WTC11 (cell line): Measurements from ENCODE around the gene TBX4. TPM values are rescaled to one million over a fixed set of nuclear protein-coding genes. Genes with fewer than 3 reads are reported as not detected.

Experiments used
- ATAC-seq: fragments of 200-7000 bp; cut with Tn5 transposase; 2 replicates; pipeline ENCODE4 v1.10.0; 2021; ENCODE audit warnings: mild to moderate bottlenecking, moderate library complexity
- CTCF ChIA-PET: fragments of 300-600 bp; sonication (Branson Sonifier 250); formaldehyde crosslinking; loops from one replicate; lab custom pipeline; 2021; ENCODE audit warnings: antibody characterized with exemption; lab: Charles Lee
- POLR2A ChIA-PET: fragments of 350-600 bp; sonication (Branson Sonifier 250); formaldehyde crosslinking; loops from one replicate; lab custom pipeline; 2021; ENCODE audit warnings: antibody characterized with exemption; lab: Charles Lee
- DNase-seq: peaks from one replicate; pipeline ENCODE4 v3.0.0; 2021; ENCODE audit warnings: low spot score
- H3K27ac Mint-ChIP-seq: 2 replicates; pipeline ENCODE4 v1.8.0; 2021; ENCODE audit warnings: mixed read lengths
- H3K27me3 Mint-ChIP-seq: 2 replicates; pipeline ENCODE4 v1.8.0; 2021; ENCODE audit warnings: low read depth, mild to moderate bottlenecking, moderate library complexity, mixed read lengths
- H3K36me3 Mint-ChIP-seq: 2 replicates; pipeline ENCODE4 v1.8.0; 2021; ENCODE audit warnings: mixed read lengths
- H3K4me1 Mint-ChIP-seq: 2 replicates; pipeline ENCODE4 v1.8.0; 2022; ENCODE audit warnings: mixed read lengths
- H3K4me3 Mint-ChIP-seq: 2 replicates; pipeline ENCODE4 v1.8.0; 2021; ENCODE audit warnings: mild to moderate bottlenecking, moderate library complexity, mixed read lengths
- H3K9me3 Mint-ChIP-seq: 2 replicates; pipeline ENCODE4 v1.8.0; 2021; ENCODE audit warnings: mixed read lengths
- FOXP1 ChIP-seq: sonication (generic); formaldehyde crosslinking; IDR thresholded peaks from 2 replicates; pipeline ENCODE4 v1.8.0; 2022; ENCODE audit warnings: missing genetic modification reagents, mild to moderate bottlenecking, moderate library complexity, borderline replicate concordance
- JAZF1 ChIP-seq: fragments of 250-450 bp; sonication (Bioruptor Pico); IDR thresholded peaks from 2 replicates; pipeline ENCODE4 v1.9.0; 2021; ENCODE audit warnings: moderate library complexity, mild to moderate bottlenecking, inconsistent platforms
- MYBL2 ChIP-seq: sonication (generic); formaldehyde crosslinking; IDR thresholded peaks from 2 replicates; pipeline ENCODE4 v1.8.1; 2023; ENCODE audit warnings: mild to moderate bottlenecking, moderate library complexity, missing genetic modification reagents
- NFATC4 ChIP-seq: fragments of 250-450 bp; sonication (Bioruptor Pico); IDR thresholded peaks from 2 replicates; pipeline ENCODE4 v1.9.0; 2021; ENCODE audit warnings: mild to moderate bottlenecking
- NR2C2 ChIP-seq: sonication (generic); formaldehyde crosslinking; IDR thresholded peaks from 2 replicates; pipeline ENCODE4 v1.8.0; 2022; ENCODE audit warnings: mild to moderate bottlenecking, missing genetic modification reagents
- SP1 ChIP-seq: sonication (generic); formaldehyde crosslinking; conservative IDR thresholded peaks from 2 replicates; pipeline ENCODE4 v1.8.1; 2022; ENCODE audit warnings: missing genetic modification reagents
- ZNF263 ChIP-seq: sonication (generic); formaldehyde crosslinking; IDR thresholded peaks from 2 replicates; pipeline ENCODE4 v1.8.1; 2022; ENCODE audit warnings: low read depth, mild to moderate bottlenecking, moderate library complexity, missing genetic modification reagents
- ZNF671 ChIP-seq: fragments of 250-450 bp; sonication (Bioruptor Pico); IDR thresholded peaks from 2 replicates; pipeline ENCODE4 v1.8.0; 2021; ENCODE audit warnings: mild to moderate bottlenecking
- total RNA-seq: library from RNA; stranded (reverse); gene quantifications from 3 replicates; pipeline ENCODE4 v1.2.3, GENCODE V29; 2021
- TF ChIP-seq, protein P1 (sequence below): fragments of 250-450 bp; sonication (Bioruptor Pico); conservative IDR thresholded peaks from 2 replicates; pipeline ENCODE4 v1.9.0; 2021; ENCODE audit warnings: mild to moderate bottlenecking
- TF ChIP-seq, protein P2 (sequence below): fragments of 250-450 bp; sonication (Bioruptor Pico); IDR thresholded peaks from 2 replicates; pipeline ENCODE4 v2.1.2; 2022; ENCODE audit warnings: mild to moderate bottlenecking, moderate library complexity
- TF ChIP-seq, protein P3 (sequence below): fragments of 250-450 bp; sonication (Bioruptor Pico); IDR thresholded peaks from 2 replicates; pipeline ENCODE4 v1.8.0; 2021; ENCODE audit warnings: mild to moderate bottlenecking
- TF ChIP-seq, protein P4 (sequence below): sonication (generic); formaldehyde crosslinking; IDR thresholded peaks from 2 replicates; pipeline ENCODE4 v1.8.1; 2022; ENCODE audit warnings: mild to moderate bottlenecking, moderate library complexity, missing genetic modification reagents
- TF ChIP-seq, protein P5 (sequence below): sonication (generic); formaldehyde crosslinking; IDR thresholded peaks from 2 replicates; pipeline ENCODE4 v1.8.1; 2023; ENCODE audit warnings: mild to moderate bottlenecking, missing genetic modification reagents, moderate library complexity
- TF ChIP-seq, protein P6 (sequence below): sonication (generic); formaldehyde crosslinking; IDR thresholded peaks from 2 replicates; pipeline ENCODE4 v1.8.1; 2022; ENCODE audit warnings: missing genetic modification reagents, borderline replicate concordance
- TF ChIP-seq, protein P7 (sequence below): sonication (generic); formaldehyde crosslinking; IDR thresholded peaks from 2 replicates; pipeline ENCODE4 v1.8.1; 2023; ENCODE audit warnings: mild to moderate bottlenecking, moderate library complexity, missing genetic modification reagents

Gene TBX4
- total RNA-seq, 1 experiment from 2014 or later: not detected

DNA sequence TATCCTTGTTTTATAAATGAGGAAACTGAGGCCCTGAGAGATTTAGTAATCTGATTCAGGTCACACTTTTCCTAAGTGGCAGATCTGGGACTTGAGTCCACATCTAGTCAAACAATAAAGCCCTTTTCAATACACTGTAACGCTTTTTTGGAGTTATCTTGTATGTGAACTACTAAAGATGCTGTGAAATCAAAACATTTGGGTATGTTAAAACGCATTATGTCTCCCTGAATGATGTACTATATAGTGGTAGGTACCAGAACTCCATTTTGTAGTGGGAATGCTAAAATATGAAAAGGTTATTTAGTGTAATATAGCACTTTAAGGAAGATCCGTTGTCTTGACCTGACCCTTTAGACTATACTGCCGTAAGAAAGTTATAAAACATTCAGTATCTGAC, 81.6 kb downstream of the TBX4 start (continued):
- TF ChIP-seq, protein P1, sequence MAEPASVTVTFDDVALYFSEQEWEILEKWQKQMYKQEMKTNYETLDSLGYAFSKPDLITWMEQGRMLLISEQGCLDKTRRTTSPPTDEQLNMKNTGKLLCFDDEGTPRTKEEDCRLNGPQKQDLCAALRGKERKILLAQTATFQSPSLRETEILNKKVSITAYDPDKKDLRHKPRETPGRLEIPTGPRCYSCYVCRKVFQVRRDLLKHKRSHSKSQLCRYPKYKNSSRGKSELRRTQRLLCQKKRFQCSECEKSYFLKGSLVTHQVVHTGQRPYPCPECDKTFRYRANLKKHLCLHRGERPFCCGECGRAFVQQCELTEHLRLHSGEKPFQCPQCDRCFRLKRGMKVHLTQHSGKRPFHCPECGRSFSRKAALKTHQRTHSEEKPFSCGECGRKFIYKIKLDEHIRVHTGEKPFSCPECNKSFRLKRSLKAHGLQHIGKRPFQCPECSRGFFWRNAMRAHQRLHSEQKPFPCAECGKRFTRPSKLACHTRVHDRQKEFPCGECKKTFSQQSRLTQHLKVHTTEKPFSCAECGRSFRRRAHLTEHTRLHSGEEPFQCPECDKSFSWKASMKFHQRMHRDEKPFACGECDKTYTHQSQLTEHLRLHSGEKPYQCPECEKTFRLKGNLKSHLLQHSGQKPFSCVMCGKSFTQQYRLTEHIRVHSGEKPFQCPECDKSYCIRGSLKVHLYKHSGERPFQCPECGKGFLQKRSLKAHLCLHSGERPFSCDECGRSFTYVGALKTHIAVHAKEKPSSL (CRISPR knock-in tag): no peak
- TF ChIP-seq MYBL2 (CRISPR knock-in tag): no peak
- TF ChIP-seq, all 79 proteins: peak for 0

DNA sequence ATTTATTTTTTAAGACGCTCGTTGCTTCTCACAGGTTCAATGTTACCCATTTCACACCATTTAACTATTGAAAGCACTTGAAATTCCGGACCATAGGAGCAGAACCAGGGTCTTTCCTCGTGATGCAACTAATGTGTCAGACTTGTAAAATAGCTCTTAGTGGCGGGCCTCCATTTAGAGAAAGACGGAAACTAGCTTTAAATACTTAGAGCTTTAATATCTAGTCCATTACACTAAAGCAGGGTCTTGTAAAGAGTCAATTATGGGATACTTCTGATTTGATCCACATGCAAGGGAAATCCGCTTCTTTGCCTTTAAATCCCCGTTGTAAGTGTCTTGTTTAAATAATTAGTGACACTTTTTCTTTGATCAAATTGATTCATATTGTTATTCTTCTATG, 82.2 kb downstream of the TBX4 start:
- Mint-ChIP-seq H3K4me1 (no peaks in the 10 kb centered on the region), H3K9me3 (peaks cover under 1% of the 10 kb centered on the region; the same call in 1 of the 2 replicates)
- CTCF ChIA-PET: no interaction called here
- no peak for ATAC-seq
- TF ChIP-seq JAZF1 (CRISPR knock-in tag) (no peak), FOXP1 (CRISPR knock-in tag) (no peak), SP1 (CRISPR knock-in tag) (no peak), NFATC4 (CRISPR knock-in tag) (no peak), ZNF671 (CRISPR knock-in tag) (no peak), ZNF263 (CRISPR knock-in tag) (no peak), NR2C2 (CRISPR knock-in tag) (no peak)
- TF ChIP-seq, protein P2, sequence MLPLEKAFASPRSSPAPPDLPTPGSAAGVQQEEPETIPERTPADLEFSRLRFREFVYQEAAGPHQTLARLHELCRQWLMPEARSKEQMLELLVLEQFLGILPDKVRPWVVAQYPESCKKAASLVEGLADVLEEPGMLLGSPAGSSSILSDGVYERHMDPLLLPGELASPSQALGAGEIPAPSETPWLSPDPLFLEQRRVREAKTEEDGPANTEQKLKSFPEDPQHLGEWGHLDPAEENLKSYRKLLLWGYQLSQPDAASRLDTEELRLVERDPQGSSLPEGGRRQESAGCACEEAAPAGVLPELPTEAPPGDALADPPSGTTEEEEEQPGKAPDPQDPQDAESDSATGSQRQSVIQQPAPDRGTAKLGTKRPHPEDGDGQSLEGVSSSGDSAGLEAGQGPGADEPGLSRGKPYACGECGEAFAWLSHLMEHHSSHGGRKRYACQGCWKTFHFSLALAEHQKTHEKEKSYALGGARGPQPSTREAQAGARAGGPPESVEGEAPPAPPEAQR (CRISPR knock-in tag): no peak
- TF ChIP-seq, protein P3, sequence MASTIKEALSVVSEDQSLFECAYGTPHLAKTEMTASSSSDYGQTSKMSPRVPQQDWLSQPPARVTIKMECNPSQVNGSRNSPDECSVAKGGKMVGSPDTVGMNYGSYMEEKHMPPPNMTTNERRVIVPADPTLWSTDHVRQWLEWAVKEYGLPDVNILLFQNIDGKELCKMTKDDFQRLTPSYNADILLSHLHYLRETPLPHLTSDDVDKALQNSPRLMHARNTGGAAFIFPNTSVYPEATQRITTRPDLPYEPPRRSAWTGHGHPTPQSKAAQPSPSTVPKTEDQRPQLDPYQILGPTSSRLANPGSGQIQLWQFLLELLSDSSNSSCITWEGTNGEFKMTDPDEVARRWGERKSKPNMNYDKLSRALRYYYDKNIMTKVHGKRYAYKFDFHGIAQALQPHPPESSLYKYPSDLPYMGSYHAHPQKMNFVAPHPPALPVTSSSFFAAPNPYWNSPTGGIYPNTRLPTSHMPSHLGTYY (CRISPR knock-in tag): no peak
- TF ChIP-seq, protein P4, sequence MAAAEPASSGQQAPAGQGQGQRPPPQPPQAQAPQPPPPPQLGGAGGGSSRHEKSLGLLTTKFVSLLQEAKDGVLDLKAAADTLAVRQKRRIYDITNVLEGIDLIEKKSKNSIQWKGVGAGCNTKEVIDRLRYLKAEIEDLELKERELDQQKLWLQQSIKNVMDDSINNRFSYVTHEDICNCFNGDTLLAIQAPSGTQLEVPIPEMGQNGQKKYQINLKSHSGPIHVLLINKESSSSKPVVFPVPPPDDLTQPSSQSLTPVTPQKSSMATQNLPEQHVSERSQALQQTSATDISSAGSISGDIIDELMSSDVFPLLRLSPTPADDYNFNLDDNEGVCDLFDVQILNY (CRISPR knock-in tag): no peak
- TF ChIP-seq, protein P5, sequence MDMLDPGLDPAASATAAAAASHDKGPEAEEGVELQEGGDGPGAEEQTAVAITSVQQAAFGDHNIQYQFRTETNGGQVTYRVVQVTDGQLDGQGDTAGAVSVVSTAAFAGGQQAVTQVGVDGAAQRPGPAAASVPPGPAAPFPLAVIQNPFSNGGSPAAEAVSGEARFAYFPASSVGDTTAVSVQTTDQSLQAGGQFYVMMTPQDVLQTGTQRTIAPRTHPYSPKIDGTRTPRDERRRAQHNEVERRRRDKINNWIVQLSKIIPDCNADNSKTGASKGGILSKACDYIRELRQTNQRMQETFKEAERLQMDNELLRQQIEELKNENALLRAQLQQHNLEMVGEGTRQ: no peak
- TF ChIP-seq, protein P6, sequence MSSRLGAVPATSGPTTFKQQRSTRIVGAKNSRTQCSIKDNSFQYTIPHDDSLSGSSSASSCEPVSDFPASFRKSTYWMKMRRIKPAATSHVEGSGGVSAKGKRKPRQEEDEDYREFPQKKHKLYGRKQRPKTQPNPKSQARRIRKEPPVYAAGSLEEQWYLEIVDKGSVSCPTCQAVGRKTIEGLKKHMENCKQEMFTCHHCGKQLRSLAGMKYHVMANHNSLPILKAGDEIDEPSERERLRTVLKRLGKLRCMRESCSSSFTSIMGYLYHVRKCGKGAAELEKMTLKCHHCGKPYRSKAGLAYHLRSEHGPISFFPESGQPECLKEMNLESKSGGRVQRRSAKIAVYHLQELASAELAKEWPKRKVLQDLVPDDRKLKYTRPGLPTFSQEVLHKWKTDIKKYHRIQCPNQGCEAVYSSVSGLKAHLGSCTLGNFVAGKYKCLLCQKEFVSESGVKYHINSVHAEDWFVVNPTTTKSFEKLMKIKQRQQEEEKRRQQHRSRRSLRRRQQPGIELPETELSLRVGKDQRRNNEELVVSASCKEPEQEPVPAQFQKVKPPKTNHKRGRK (CRISPR knock-in tag): no peak
- TF ChIP-seq, protein P7, sequence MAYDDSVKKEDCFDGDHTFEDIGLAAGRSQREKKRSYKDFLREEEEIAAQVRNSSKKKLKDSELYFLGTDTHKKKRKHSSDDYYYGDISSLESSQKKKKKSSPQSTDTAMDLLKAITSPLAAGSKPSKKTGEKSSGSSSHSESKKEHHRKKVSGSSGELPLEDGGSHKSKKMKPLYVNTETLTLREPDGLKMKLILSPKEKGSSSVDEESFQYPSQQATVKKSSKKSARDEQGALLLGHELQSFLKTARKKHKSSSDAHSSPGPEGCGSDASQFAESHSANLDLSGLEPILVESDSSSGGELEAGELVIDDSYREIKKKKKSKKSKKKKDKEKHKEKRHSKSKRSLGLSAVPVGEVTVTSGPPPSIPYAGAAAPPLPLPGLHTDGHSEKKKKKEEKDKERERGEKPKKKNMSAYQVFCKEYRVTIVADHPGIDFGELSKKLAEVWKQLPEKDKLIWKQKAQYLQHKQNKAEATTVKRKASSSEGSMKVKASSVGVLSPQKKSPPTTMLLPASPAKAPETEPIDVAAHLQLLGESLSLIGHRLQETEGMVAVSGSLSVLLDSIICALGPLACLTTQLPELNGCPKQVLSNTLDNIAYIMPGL: no peak
- TF ChIP-seq, all 79 proteins: peak for 0
- H3K36me3 Mint-ChIP-seq: no peaks in the 10 kb centered on the region
- POLR2A ChIA-PET: no interaction called here
- H3K27ac Mint-ChIP-seq: no peak overlapping the region
- H3K27me3 Mint-ChIP-seq: no peaks in the 10 kb centered on the region
- no peak overlapping the region for H3K4me3 Mint-ChIP-seq
- DNase-seq: no peak

Other genes starting within 250 kb of the TBX4 start
- 0.09 to 0.41 TPM (median 0.21 TPM) in 3 replicates for gene TBX2, start 52.6 kb upstream of the TBX4 start, total RNA-seq
- gene NACA2, start 138.8 kb downstream of the TBX4 start, total RNA-seq: not detected in 3 replicates